Activated CD8-positive, alpha-beta memory T cell treated with anti-CD3 and anti-CD28 coated beads, Interleukin-2, amount 10 ng/mL, durations not matched to agents 7 days and 5 days (primary cell): Measurements from ENCODE around the gene HNRNPA2B1. TPM values are rescaled to one million over a fixed set of nuclear protein-coding genes. Genes with fewer than 3 reads are reported as not detected.
"Not testable (repeated sequence)": the region's sequence is repeated elsewhere in the genome, so short reads cannot be mapped to it uniquely, and the experiment has no call there.

Source experiments
- ATAC-seq: fragments of 150-1000 bp; cut with Tn5 transposase; one replicate; pipeline ENCODE4 v1.10.0; 2021; ENCODE audit warnings: moderate library complexity
- CTCF ChIA-PET: fragments of 350-600 bp; sonication (Branson Sonifier 250); formaldehyde crosslinking; loops from one replicate; lab custom pipeline; 2021; ENCODE audit warnings: antibody characterized with exemption; lab: Charles Lee
- DNase-seq: peaks from one replicate; pipeline ENCODE4 v3.0.0-alpha.2; 2020
- H3K27ac Mint-ChIP-seq: one replicate; pipeline ENCODE4 v1.8.0; 2021; ENCODE audit warnings: mild to moderate bottlenecking, mixed read lengths
- H3K27me3 Mint-ChIP-seq: one replicate; pipeline ENCODE4 v1.8.0; 2021; ENCODE audit warnings: mixed read lengths
- H3K36me3 Mint-ChIP-seq: one replicate; pipeline ENCODE4 v1.8.0; 2021; ENCODE audit warnings: mild to moderate bottlenecking, mixed read lengths
- H3K4me1 Mint-ChIP-seq: one replicate; pipeline ENCODE4 v1.8.0; 2021; ENCODE audit warnings: mixed read lengths
- H3K4me3 Mint-ChIP-seq: one replicate; pipeline ENCODE4 v1.8.0; 2021; ENCODE audit warnings: mild to moderate bottlenecking, moderate library complexity, mixed read lengths
- H3K9me3 Mint-ChIP-seq: one replicate; pipeline ENCODE4 v1.8.0; 2022; ENCODE audit warnings: low read depth, mixed read lengths
- total RNA-seq, 2 experiments: library from RNA; stranded (reverse); gene quantifications; one replicate each; pipeline ENCODE4 v1.2.3, GENCODE V29; 2021

The HNRNPA2B1 gene
- total RNA-seq, 2 experiments from 2014 or later, result 768 to 857 TPM

- Mint-ChIP-seq H3K4me3 (peak overlapping the region; percentile 100), H3K27ac (peak overlapping the region; percentile 86), H3K36me3 (peaks cover 93% of the 10 kb centered on the region), H3K4me1 (peaks cover 66% of the 10 kb centered on the region)
- not testable (repeated sequence) for DNase-seq, H3K9me3 Mint-ChIP-seq, ATAC-seq, H3K27me3 Mint-ChIP-seq
- CTCF ChIA-PET, result interaction anchor here (0.7 to 3.1 kb wide), 9 partner anchors 8 to 300 kb away, joined by 3 to 9 read pairs (median 5); partner anchors contain the start of gene NFE2L3
Observed at GRCh38 chr7:26194764-26195163, 5.8 kb downstream of the HNRNPA2B1 start.

- Mint-ChIP-seq H3K36me3 (peaks cover 92% of the 10 kb centered on the region), H3K4me1 (peaks cover 77% of the 10 kb centered on the region), H3K27me3 (no peaks in the 10 kb centered on the region), H3K27ac (peak overlapping the region; percentile 86), H3K9me3 (no peaks in the 10 kb centered on the region), H3K4me3 (peak overlapping the region; percentile 100)
- DNase-seq (no peak), ATAC-seq (peak; percentile 29)
- CTCF ChIA-PET, result interaction anchor here (0.8 to 3.5 kb wide), 9 partner anchors 8 to 172 kb away, joined by 3 to 34 read pairs (median 4); partner anchors contain the start of gene NFE2L3
Observed at GRCh38 chr7:26193432-26194207, 6.9 kb downstream of the HNRNPA2B1 start.

GRCh38 chr7:26192485-26193087 is 8.0 kb downstream of the HNRNPA2B1 start:
- peak overlapping the region; percentile 100 for H3K4me3 Mint-ChIP-seq
- no peaks in the 10 kb centered on the region for H3K9me3 Mint-ChIP-seq
- CTCF ChIA-PET, result interaction anchor here (1.0 to 3.5 kb wide), 8 partner anchors 9 to 173 kb away, joined by 3 to 34 read pairs (median 5); partner anchors contain the start of gene NFE2L3
- H3K36me3 Mint-ChIP-seq, result peaks cover 90% of the 10 kb centered on the region
- ATAC-seq, result no peak
- H3K4me1 Mint-ChIP-seq, result peaks cover 85% of the 10 kb centered on the region
- H3K27ac Mint-ChIP-seq, result peak overlapping the region; percentile 86
- DNase-seq, result no peak
- H3K27me3 Mint-ChIP-seq, result no peaks in the 10 kb centered on the region

- H3K27ac Mint-ChIP-seq, result peak overlapping the region; percentile 86
- H3K4me3 Mint-ChIP-seq, result no peak overlapping the region
Observed at GRCh38 chr7:26191974-26192479, 8.5 kb downstream of the HNRNPA2B1 start.

GRCh38 chr7:26191233-26191973 is 9.1 kb downstream of the HNRNPA2B1 start:
- Mint-ChIP-seq H3K27me3 (no peaks in the 10 kb centered on the region), H3K36me3 (peaks cover 87% of the 10 kb centered on the region), H3K9me3 (no peaks in the 10 kb centered on the region), H3K4me1 (peaks cover 88% of the 10 kb centered on the region), H3K4me3 (no peak overlapping the region), H3K27ac (peak overlapping the region; percentile 86)
- DNase-seq (no peak), ATAC-seq (no peak)
- CTCF ChIA-PET, result interaction anchor here (0.9 to 3.5 kb wide), 8 partner anchors 12 to 178 kb away, joined by 3 to 34 read pairs (median 4); partner anchors contain the start of gene NFE2L3

More at GRCh38 chr7:26191974-26192479, 8.5 kb downstream of the HNRNPA2B1 start:
- Mint-ChIP-seq H3K27me3 (no peaks in the 10 kb centered on the region), H3K4me1 (peaks cover 87% of the 10 kb centered on the region), H3K36me3 (peaks cover 90% of the 10 kb centered on the region), H3K9me3 (no peaks in the 10 kb centered on the region)
- DNase-seq, result no peak
- ATAC-seq, result no peak
- CTCF ChIA-PET, result interaction anchor here (1.0 to 3.5 kb wide), 8 partner anchors 9 to 178 kb away, joined by 3 to 34 read pairs (median 3); partner anchors contain the start of gene NFE2L3

GRCh38 chr7:26190417-26190869 is 10.1 kb downstream of the HNRNPA2B1 start:
- H3K4me1 Mint-ChIP-seq, result peaks cover 89% of the 10 kb centered on the region
- no peaks in the 10 kb centered on the region for H3K27me3 Mint-ChIP-seq
- H3K9me3 Mint-ChIP-seq, result no peaks in the 10 kb centered on the region
- CTCF ChIA-PET, result interaction anchor here (0.9 to 3.5 kb wide), 5 partner anchors 10 to 100 kb away, joined by 3 to 34 read pairs (median 4); partner anchors contain the start of genes CBX3 and HNRNPA2B1
- ATAC-seq (no peak), DNase-seq (no peak)
- peak overlapping the region; percentile 65 for H3K27ac Mint-ChIP-seq
- no peak overlapping the region for H3K4me3 Mint-ChIP-seq
- H3K36me3 Mint-ChIP-seq, result peaks cover 85% of the 10 kb centered on the region

- Mint-ChIP-seq H3K27ac (peak overlapping the region; percentile 63), H3K4me3 (no peak overlapping the region), H3K4me1 (peaks cover 92% of the 10 kb centered on the region)
Observed at GRCh38 chr7:26189697-26190096, 10.8 kb downstream of the HNRNPA2B1 start.

GRCh38 chr7:26188957-26189541 is 11.5 kb downstream of the HNRNPA2B1 start:
- no peak overlapping the region for H3K4me3 Mint-ChIP-seq
- no peaks in the 10 kb centered on the region for H3K27me3 Mint-ChIP-seq
- CTCF ChIA-PET, result interaction anchor here (1.1 to 3.0 kb wide), 7 partner anchors 8 to 98 kb away, joined by 3 to 22 read pairs (median 3); partner anchors contain the start of genes CBX3, HNRNPA2B1 and NFE2L3
- no peak for ATAC-seq
- peaks cover 88% of the 10 kb centered on the region for H3K36me3 Mint-ChIP-seq
- peak overlapping the region; percentile 63 for H3K27ac Mint-ChIP-seq
- H3K4me1 Mint-ChIP-seq, result peaks cover 89% of the 10 kb centered on the region
- H3K9me3 Mint-ChIP-seq, result no peaks in the 10 kb centered on the region
- DNase-seq, result no peak

More at GRCh38 chr7:26189697-26190096, 10.8 kb downstream of the HNRNPA2B1 start:
- CTCF ChIA-PET, result interaction anchor here (1.1 to 3.0 kb wide), 5 partner anchors 9 to 99 kb away, joined by 3 to 22 read pairs (median 3); partner anchors contain the start of genes CBX3, HNRNPA2B1 and NFE2L3
- no peaks in the 10 kb centered on the region for H3K27me3 Mint-ChIP-seq
- no peaks in the 10 kb centered on the region for H3K9me3 Mint-ChIP-seq
- DNase-seq (no peak), ATAC-seq (no peak)
- peaks cover 88% of the 10 kb centered on the region for H3K36me3 Mint-ChIP-seq

GRCh38 chr7:26188206-26188956 is 12.2 kb downstream of the HNRNPA2B1 start:
- H3K36me3 Mint-ChIP-seq, result peaks cover 87% of the 10 kb centered on the region
- no peak overlapping the region for H3K4me3 Mint-ChIP-seq
- H3K9me3 Mint-ChIP-seq, result no peaks in the 10 kb centered on the region
- peak; percentile 4 for ATAC-seq
- H3K27ac Mint-ChIP-seq, result peak overlapping the region; percentile 81
- DNase-seq, result no peak
- H3K27me3 Mint-ChIP-seq, result no peaks in the 10 kb centered on the region
- H3K4me1 Mint-ChIP-seq, result peaks cover 82% of the 10 kb centered on the region
- CTCF ChIA-PET, result interaction anchor here (0.7 to 3.0 kb wide), 9 partner anchors 9 to 110 kb away, joined by 3 to 22 read pairs (median 6); partner anchors contain the start of genes CBX3, HNRNPA2B1 and NFE2L3

GRCh38 chr7:26187380-26188205 is 13.0 kb downstream of the HNRNPA2B1 start:
- ATAC-seq (peak; percentile 15), DNase-seq (no peak)
- H3K27me3 Mint-ChIP-seq, result no peaks in the 10 kb centered on the region
- no peaks in the 10 kb centered on the region for H3K9me3 Mint-ChIP-seq
- H3K4me3 Mint-ChIP-seq, result no peak overlapping the region
- H3K4me1 Mint-ChIP-seq, result peaks cover 74% of the 10 kb centered on the region
- peaks cover 79% of the 10 kb centered on the region for H3K36me3 Mint-ChIP-seq
- CTCF ChIA-PET, result interaction anchor here (0.7 to 3.0 kb wide), 7 partner anchors 8 to 182 kb away, joined by 3 to 22 read pairs (median 6); partner anchors contain the start of gene CBX3
- H3K27ac Mint-ChIP-seq, result peak overlapping the region; percentile 81
